Fibroblast of lung (primary cell): ENCODE results near the gene PNKP. TPM values are rescaled to one million over a fixed set of nuclear protein-coding genes. Genes with fewer than 3 reads are reported as not detected.

Experiments
- DNase-seq, 2 donors: peaks; one replicate each; pipeline versions ENCODE4 v3.0.0 to v3.0.0-alpha.2; 2010; ENCODE audit warnings: low read depth in 2 of 2
- H2AFZ ChIP-seq: 2 replicates; pipeline ENCODE4 v1.5.1; 2012; ENCODE audit warnings: low read length, control low read depth, inconsistent platforms
- H3K27ac ChIP-seq: 2 replicates; pipeline ENCODE4 v1.5.1; 2011; ENCODE audit warnings: low read length, control low read depth; ENCODE audit not compliant: insufficient read depth
- H3K27me3 ChIP-seq: 2 replicates; pipeline ENCODE4 v1.5.1; 2011; ENCODE audit warnings: mild to moderate bottlenecking, low read length; ENCODE audit not compliant: control insufficient read depth, insufficient read depth
- H3K36me3 ChIP-seq: 2 replicates; pipeline ENCODE4 v1.5.1; 2011; ENCODE audit warnings: low read length; ENCODE audit not compliant: control insufficient read depth, insufficient read depth
- H3K4me1 ChIP-seq: 2 replicates; pipeline ENCODE4 v1.5.1; 2011; ENCODE audit warnings: low read length; ENCODE audit not compliant: control insufficient read depth, insufficient read depth; ENCODE audit errors: extremely low read depth
- H3K4me2 ChIP-seq: 2 replicates; pipeline ENCODE4 v1.5.1; 2011; ENCODE audit warnings: low read length, control low read depth; ENCODE audit not compliant: insufficient read depth; ENCODE audit errors: extremely low read depth
- H3K4me3 ChIP-seq, 4 experiments: fragments of 200-600 bp in 1 of 4; sonication (generic) in 1 of 4; replicated peaks in 1 of 4; 2 replicates each; pipeline ENCODE4 v1.5.1; 2011 to 2016; ENCODE audit warnings: low read length in 4 of 4, low read depth in 3 of 4, mild to moderate bottlenecking in 3 of 4, control low read depth in 2 of 4, inconsistent platforms in 1 of 4, mixed read lengths in 1 of 4; ENCODE audit not compliant: insufficient read depth in 1 of 4; ENCODE audit errors: control extremely low read depth in 1 of 4
- H3K79me2 ChIP-seq: 2 replicates; pipeline ENCODE4 v1.5.1; 2012; ENCODE audit warnings: mild to moderate bottlenecking, low read length, inconsistent platforms; ENCODE audit not compliant: control insufficient read depth, insufficient read depth
- H3K9ac ChIP-seq: 2 replicates; pipeline ENCODE4 v1.5.1; 2011; ENCODE audit warnings: mild to moderate bottlenecking, low read length, control low read depth; ENCODE audit not compliant: insufficient read depth
- H3K9me3 ChIP-seq: 2 replicates; pipeline ENCODE4 v1.5.1; 2012; ENCODE audit warnings: low read depth, low read length; ENCODE audit not compliant: control insufficient read depth, insufficient read depth
- H4K20me1 ChIP-seq: 2 replicates; pipeline ENCODE4 v1.5.1; 2011; ENCODE audit warnings: low read length; ENCODE audit not compliant: control insufficient read depth, insufficient read depth; ENCODE audit errors: extremely low read depth
- CTCF ChIP-seq, 2 donors: IDR thresholded peaks in 1 of 2; conservative IDR thresholded peaks in 1 of 2; 1 replicate in 1 of 2; 2 replicates in 1 of 2; pipeline ENCODE4 v1.5.1; 2011 to 2012; ENCODE audit warnings: low read length in 2 of 2, control low read depth in 1 of 2, inconsistent platforms in 1 of 2, low read depth in 1 of 2, mild to moderate bottlenecking in 1 of 2
- EZH2 ChIP-seq: IDR thresholded peaks from 2 replicates; pipeline ENCODE4 v1.5.1; 2012; ENCODE audit warnings: low read length, control low read depth, mild to moderate bottlenecking; ENCODE audit errors: missing control alignments
- polyA plus RNA-seq, 2 donors: library from polyadenylated mRNA; depleted of rRNA in 1 of 2; stranded (reverse) in 1 of 2; unstranded in 1 of 2; fragments of >200 nt; gene quantifications; 2 replicates each; pipeline ENCODE4 v1.2.1, GENCODE V29; 2011 to 2012; ENCODE audit warnings: missing spikeins in 1 of 2
- total RNA-seq: library from RNA; depleted of rRNA; stranded (reverse); fragments of >200 nt; gene quantifications from 2 replicates; pipeline ENCODE4 v1.2.1, GENCODE V29; 2014

The PNKP gene
- total and polyA plus RNA-seq, 2 donors (not counting 1 experiment from before 2014, with no cell fraction given) = 11.0 to 32.9 TPM

GRCh38 chr19:49857838-49858087, 9.6 kb downstream of the PNKP start:
- H3K4me2 ChIP-seq = no peak overlapping the region
- H3K4me3 ChIP-seq = no peak overlapping the region
- no peaks in the 10 kb centered on the region for H3K27me3 ChIP-seq
- H3K27ac ChIP-seq = no peak overlapping the region
- TF ChIP-seq CTCF (conservative IDR thresholded peaks at IDR 0.05 in 1 of 2, IDR thresholded peaks at IDR 0.05 in 1 of 2; ENCODE audit: low read depth in 1 of 2, low read length in 2 of 2) = no peak
- no peak for TF ChIP-seq EZH2
- no peak overlapping the region for H2AFZ ChIP-seq
- peaks cover 15% of the 10 kb centered on the region for H3K79me2 ChIP-seq
- H3K9me3 ChIP-seq = no peaks in the 10 kb centered on the region
- no peak overlapping the region for H3K9ac ChIP-seq
- DNase-seq = no peak
- H4K20me1 ChIP-seq = no peaks in the 10 kb centered on the region
- H3K36me3 ChIP-seq = peaks cover 46% of the 10 kb centered on the region
- peaks cover 6% of the 10 kb centered on the region for H3K4me1 ChIP-seq

- H3K9me3 ChIP-seq = no peaks in the 10 kb centered on the region
- peaks cover under 1% of the 10 kb centered on the region for H4K20me1 ChIP-seq
- H2AFZ ChIP-seq = no peak overlapping the region
- peaks cover 10% of the 10 kb centered on the region for H3K4me1 ChIP-seq
- H3K79me2 ChIP-seq = peaks cover 20% of the 10 kb centered on the region
- H3K36me3 ChIP-seq = peaks cover 43% of the 10 kb centered on the region
- no peak overlapping the region for H3K27ac ChIP-seq
- H3K9ac ChIP-seq = no peak overlapping the region
- no peaks in the 10 kb centered on the region for H3K27me3 ChIP-seq
- DNase-seq = no peak
- no peak for TF ChIP-seq CTCF (conservative IDR thresholded peaks at IDR 0.05 in 1 of 2, IDR thresholded peaks at IDR 0.05 in 1 of 2; ENCODE audit: low read depth in 1 of 2, low read length in 2 of 2)
- TF ChIP-seq EZH2 = no peak
- H3K4me2 ChIP-seq = no peak overlapping the region
- no peak overlapping the region for H3K4me3 ChIP-seq
Observed at GRCh38 chr19:49857061-49857837, 10.1 kb downstream of the PNKP start.

- Histone ChIP-seq H3K4me1 (peaks cover 12% of the 10 kb centered on the region), H3K4me2 (no peak overlapping the region), H3K9me3 (no peaks in the 10 kb centered on the region), H3K79me2 (peaks cover 25% of the 10 kb centered on the region), H3K27ac (no peak overlapping the region), H3K36me3 (peaks cover 43% of the 10 kb centered on the region), H4K20me1 (peaks cover 2% of the 10 kb centered on the region), H3K4me3 (no peak overlapping the region), H3K9ac (no peak overlapping the region), H3K27me3 (no peaks in the 10 kb centered on the region), H2AFZ (no peak overlapping the region)
- TF ChIP-seq CTCF (conservative IDR thresholded peaks at IDR 0.05 in 1 of 2, IDR thresholded peaks at IDR 0.05 in 1 of 2; ENCODE audit: low read depth in 1 of 2, low read length in 2 of 2) = no peak
- no peak for DNase-seq
Observed at GRCh38 chr19:49856574-49857021, 10.8 kb downstream of the PNKP start.
